Gastroesophageal sphincter (tissue), 4 donors: ENCODE results near the gene GLI3. TPM values are rescaled to one million over a fixed set of nuclear protein-coding genes. Genes with fewer than 3 reads are reported as not detected.

ENCODE experiments used
- ATAC-seq: fragments of 150-250 bp; one replicate; pipeline ENCODE4 v1.9.1; 2016; ENCODE audit warnings: mild to moderate bottlenecking, moderate library complexity
- H3K27ac ChIP-seq, 4 donors: fragments of 200-600 bp; sonication (generic) in 3 of 4; 1 replicate in 3 of 4; 2 replicates in 1 of 4; pipeline ENCODE4 v1.5.1; 2016 to 2019
- H3K27me3 ChIP-seq: fragments of 200-600 bp; sonication (generic); one replicate; pipeline ENCODE4 v1.5.1; 2019
- H3K36me3 ChIP-seq, 2 donors: fragments of 200-600 bp; sonication (generic); one replicate each; pipeline ENCODE4 v1.5.1; 2019; ENCODE audit warnings: control low read depth in 1 of 2
- H3K4me1 ChIP-seq, 3 donors: fragments of 200-600 bp; sonication (generic); 1 replicate in 2 of 3; 2 replicates in 1 of 3; pipeline ENCODE4 v1.5.1; 2016 to 2019; ENCODE audit warnings: control low read depth in 2 of 3
- H3K4me3 ChIP-seq, 2 donors: fragments of 200-600 bp; sonication (generic); one replicate each; pipeline ENCODE4 v1.5.1; 2019; ENCODE audit warnings: mild to moderate bottlenecking in 1 of 2, moderate library complexity in 1 of 2
- H3K9me3 ChIP-seq, 3 donors: fragments of 200-600 bp; sonication (generic); one replicate each; pipeline ENCODE4 v1.5.1; 2017 to 2019; ENCODE audit warnings: control low read depth in 2 of 3
- EP300 ChIP-seq: sonication (generic); formaldehyde crosslinking; IDR thresholded peaks from one replicate; pipeline ENCODE4 v1.6.1; 2017; ENCODE audit warnings: antibody characterized with exemption, mild to moderate bottlenecking
- POLR2A ChIP-seq, 2 donors: fragments of 450-650 bp; IDR thresholded peaks; one replicate each; pipeline ENCODE4 v1.6.1; 2017; ENCODE audit warnings: antibody characterized with exemption in 2 of 2, mild to moderate bottlenecking in 2 of 2, moderate library complexity in 1 of 2
- POLR2AphosphoS5 ChIP-seq: sonication (generic); formaldehyde crosslinking; IDR thresholded peaks from one replicate; pipeline ENCODE4 v1.6.1; 2017; ENCODE audit warnings: antibody characterized with exemption
- WGBS, 2 donors: methylation state at CpG; one replicate each; pipeline ENCODE4 v1.1.5; 2018; ENCODE audit warnings: low coverage in 1 of 2; 5-methylcytosine and 5-hydroxymethylcytosine counted together
- total RNA-seq, 4 donors: library from RNA; depleted of rRNA; stranded (reverse); fragments of >200 nt; gene quantifications; one replicate each; pipeline ENCODE4 v1.1.0, GENCODE V29; 2016
- TF ChIP-seq, protein P1 (sequence below), 4 experiments: fragments of 200-600 bp in 2 of 4; fragments of 450-650 bp in 2 of 4; sonication (generic) in 1 of 4; IDR thresholded peaks; one replicate each; pipeline ENCODE4 v1.5.1; 2017 to 2019; ENCODE audit warnings: antibody characterized with exemption in 4 of 4, mild to moderate bottlenecking in 2 of 4, moderate library complexity in 2 of 4

The GLI3 gene
- total RNA-seq, 4 donors from 2014 or later, result 7.3 to 18.2 (median 12.6) TPM

DNA sequence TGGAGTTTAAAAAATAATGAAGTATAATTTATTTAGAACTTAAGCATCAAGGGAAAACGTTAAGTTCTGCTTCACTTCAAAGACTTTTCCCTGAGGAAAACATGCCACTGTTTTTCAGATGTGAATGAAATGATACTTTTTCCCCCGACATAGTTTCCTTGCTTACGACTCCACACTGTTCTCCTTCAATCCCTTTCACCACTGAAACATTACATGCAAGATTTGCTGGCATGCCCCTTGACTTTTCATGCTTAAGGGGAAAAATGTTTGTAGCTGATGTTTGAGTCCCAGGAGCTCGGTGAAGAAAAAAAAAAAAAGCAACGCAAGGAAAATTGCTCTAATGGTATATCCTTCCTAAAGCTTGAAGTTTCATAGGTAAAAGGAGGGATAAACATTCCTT is 10.0 kb downstream of the GLI3 start:
- Histone ChIP-seq H3K27me3 (no peaks in the 10 kb centered on the region), H3K27ac (peak overlapping the region in 2 of 4 donors; percentile 24 to 41)

DNA sequence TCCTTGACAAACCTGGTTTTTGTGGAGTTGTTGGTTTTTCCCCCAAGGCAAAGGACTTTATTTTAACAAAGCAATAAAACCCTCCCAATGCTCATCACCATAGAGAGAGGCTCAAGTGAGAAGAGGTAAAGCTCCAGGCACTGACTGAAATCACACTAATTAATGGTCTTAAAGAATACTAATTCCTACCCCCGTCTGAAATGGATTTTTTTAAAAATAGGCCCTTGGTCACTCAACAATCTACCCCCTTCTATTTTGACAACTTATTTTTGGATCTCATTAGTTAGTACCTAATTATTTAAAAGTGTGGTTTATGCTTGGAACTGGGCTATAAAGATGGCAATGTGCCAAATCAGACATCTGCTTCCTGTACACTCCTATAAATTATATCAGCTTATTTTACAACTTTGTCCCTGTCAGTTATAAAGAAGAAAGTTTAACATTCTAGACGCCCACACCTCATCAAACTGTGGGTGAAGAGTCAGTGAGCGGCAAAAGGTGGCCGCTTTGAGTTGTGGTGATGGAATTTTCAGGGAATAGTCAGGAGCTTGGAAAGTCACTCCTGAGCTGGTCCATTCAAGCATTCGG is 10.6 kb downstream of the GLI3 start:
- WGBS, 2 donors, result 14 to 69% methylated on average over 2 to 5 of the region's 5 CpGs
- peak overlapping the region in 2 of 4 donors; percentile 24 to 41 for H3K27ac ChIP-seq
- no peaks in the 10 kb centered on the region for H3K9me3 ChIP-seq
- H3K27me3 ChIP-seq, result no peaks in the 10 kb centered on the region
- no peak overlapping the region for H3K4me3 ChIP-seq
- no peak for ATAC-seq
- TF ChIP-seq, protein P1, sequence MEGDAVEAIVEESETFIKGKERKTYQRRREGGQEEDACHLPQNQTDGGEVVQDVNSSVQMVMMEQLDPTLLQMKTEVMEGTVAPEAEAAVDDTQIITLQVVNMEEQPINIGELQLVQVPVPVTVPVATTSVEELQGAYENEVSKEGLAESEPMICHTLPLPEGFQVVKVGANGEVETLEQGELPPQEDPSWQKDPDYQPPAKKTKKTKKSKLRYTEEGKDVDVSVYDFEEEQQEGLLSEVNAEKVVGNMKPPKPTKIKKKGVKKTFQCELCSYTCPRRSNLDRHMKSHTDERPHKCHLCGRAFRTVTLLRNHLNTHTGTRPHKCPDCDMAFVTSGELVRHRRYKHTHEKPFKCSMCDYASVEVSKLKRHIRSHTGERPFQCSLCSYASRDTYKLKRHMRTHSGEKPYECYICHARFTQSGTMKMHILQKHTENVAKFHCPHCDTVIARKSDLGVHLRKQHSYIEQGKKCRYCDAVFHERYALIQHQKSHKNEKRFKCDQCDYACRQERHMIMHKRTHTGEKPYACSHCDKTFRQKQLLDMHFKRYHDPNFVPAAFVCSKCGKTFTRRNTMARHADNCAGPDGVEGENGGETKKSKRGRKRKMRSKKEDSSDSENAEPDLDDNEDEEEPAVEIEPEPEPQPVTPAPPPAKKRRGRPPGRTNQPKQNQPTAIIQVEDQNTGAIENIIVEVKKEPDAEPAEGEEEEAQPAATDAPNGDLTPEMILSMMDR (IDR thresholded peaks at IDR 0.05), result no peak
- TF ChIP-seq POLR2A (IDR thresholded peaks at IDR 0.05) (no peak), POLR2AphosphoS5 (no peak), EP300 (no peak)
- H3K4me1 ChIP-seq, result peaks cover 0 to 50% (median 7%) of the 10 kb centered on the region in 3 donors
- H3K36me3 ChIP-seq, result peaks cover 0 to 7% of the 10 kb centered on the region in 2 donors

More for the DNA sequence above, 10.0 kb downstream of the GLI3 start:
- Histone ChIP-seq H3K36me3 (peaks cover 0 to 2% of the 10 kb centered on the region in 2 donors), H3K9me3 (no peaks in the 10 kb centered on the region), H3K4me1 (peaks cover 0 to 56% (median 9%) of the 10 kb centered on the region in 3 donors), H3K4me3 (no peak overlapping the region)
- no peak for TF ChIP-seq POLR2AphosphoS5
- TF ChIP-seq, protein P1 (IDR thresholded peaks at IDR 0.05), result no peak
- TF ChIP-seq EP300, result no peak
- TF ChIP-seq POLR2A (IDR thresholded peaks at IDR 0.05), result no peak
- 25 to 79% methylated on average over 4 to 5 of the region's 5 CpGs for WGBS, 2 donors
- ATAC-seq, result no peak

DNA sequence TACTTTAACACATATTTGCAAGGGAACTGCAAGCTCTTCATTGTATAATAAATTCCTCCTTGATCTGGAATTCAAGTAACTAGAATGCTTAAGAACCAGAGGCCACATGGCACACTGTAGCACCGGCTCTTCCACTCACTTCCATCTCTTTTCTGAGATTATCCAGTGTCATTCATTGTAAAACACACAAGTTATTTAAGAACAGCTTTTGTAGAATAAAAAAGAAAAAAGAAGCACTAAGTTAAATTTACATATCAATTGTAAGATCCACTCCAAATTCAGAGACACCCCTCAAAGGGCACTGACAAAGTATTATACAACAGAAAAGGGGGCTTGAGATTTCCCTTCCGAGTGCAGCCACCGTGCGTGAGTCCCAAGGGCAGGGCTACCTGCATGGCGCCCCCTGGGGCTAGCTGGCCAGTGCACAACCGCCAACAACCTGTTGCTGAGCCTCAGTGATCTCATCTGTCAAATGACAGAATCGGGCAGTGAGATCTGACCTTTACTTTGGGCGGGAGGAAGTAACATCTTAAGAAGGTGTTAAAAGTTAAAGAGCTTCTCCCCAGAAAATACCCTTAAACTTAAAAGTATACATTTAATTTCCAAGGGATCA is 12.5 kb downstream of the GLI3 start:
- 80 to 85% methylated on average over 7 to 8 of the region's 8 CpGs for WGBS, 2 donors
- Histone ChIP-seq H3K36me3 (peaks cover 0 to 26% of the 10 kb centered on the region in 2 donors), H3K4me1 (peaks cover 0 to 51% (median 7%) of the 10 kb centered on the region in 3 donors), H3K4me3 (no peak overlapping the region), H3K27me3 (no peaks in the 10 kb centered on the region), H3K27ac (no peak overlapping the region), H3K9me3 (no peaks in the 10 kb centered on the region)
- TF ChIP-seq POLR2A (IDR thresholded peaks at IDR 0.05), result no peak
- TF ChIP-seq POLR2AphosphoS5, result no peak
- TF ChIP-seq EP300, result no peak
- TF ChIP-seq, protein P1 (IDR thresholded peaks at IDR 0.05), result no peak
- no peak for ATAC-seq

DNA sequence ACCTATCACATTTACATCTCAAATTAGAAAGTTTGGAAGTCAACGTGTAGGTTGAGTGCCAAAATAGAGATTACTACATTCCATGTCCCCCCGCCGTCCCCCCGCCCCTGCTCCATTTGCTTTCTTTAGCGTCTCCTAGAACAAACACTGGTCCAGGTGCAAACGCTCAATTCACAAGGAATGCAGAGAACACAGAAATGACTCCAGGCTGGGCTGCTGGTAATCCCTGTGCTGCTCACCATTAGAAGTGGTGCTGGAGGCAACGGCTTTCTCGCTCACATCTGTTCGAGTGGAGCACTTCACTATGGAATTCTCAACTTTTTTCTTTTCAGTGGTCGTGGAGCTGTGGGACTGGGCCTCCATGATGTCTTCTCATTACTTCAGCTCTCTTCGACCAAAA is 14.1 kb downstream of the GLI3 start:
- Histone ChIP-seq H3K27me3 (no peaks in the 10 kb centered on the region), H3K4me1 (peaks cover 0 to 47% (median 0%) of the 10 kb centered on the region in 3 donors), H3K9me3 (no peaks in the 10 kb centered on the region), H3K4me3 (no peak overlapping the region), H3K27ac (peak overlapping the region in 3 of 4 donors; percentile 18 to 35 (median 27)), H3K36me3 (peaks cover 0 to 26% of the 10 kb centered on the region in 2 donors)
- peak; percentile 60 for ATAC-seq
- WGBS, 2 donors, result 63 to 78% methylated on average over 5 to 6 of the region's 11 CpGs
- no peak for TF ChIP-seq EP300
- no peak for TF ChIP-seq POLR2A (IDR thresholded peaks at IDR 0.05)
- TF ChIP-seq POLR2AphosphoS5, result no peak
- TF ChIP-seq, protein P1 (IDR thresholded peaks at IDR 0.05), result no peak

DNA sequence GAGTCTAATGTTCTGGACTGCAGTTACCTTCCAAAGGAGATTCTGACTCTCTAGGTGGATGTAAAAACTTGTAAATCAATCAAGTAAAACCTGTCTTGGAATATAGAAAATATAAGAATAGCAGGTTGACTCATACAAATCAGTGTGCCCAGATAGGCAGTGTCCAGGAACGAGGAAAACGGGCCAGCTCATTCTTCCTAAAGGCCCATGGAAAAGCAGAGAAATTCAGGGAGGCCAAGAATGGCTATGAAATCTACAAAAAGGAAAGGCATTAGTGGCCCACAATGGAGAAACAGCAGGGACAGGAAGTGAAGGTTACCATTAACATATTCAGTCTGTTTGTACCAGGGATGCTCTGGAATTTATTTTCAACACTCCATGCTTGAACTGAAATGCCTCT is 14.9 kb downstream of the GLI3 start:
- Histone ChIP-seq H3K4me3 (no peak overlapping the region), H3K27me3 (no peaks in the 10 kb centered on the region), H3K36me3 (peaks cover 0 to 26% of the 10 kb centered on the region in 2 donors), H3K27ac (peak overlapping the region in 2 of 4 donors; percentile 18 to 35), H3K4me1 (peaks cover 0 to 40% (median 0%) of the 10 kb centered on the region in 3 donors), H3K9me3 (no peaks in the 10 kb centered on the region)
- ATAC-seq, result no peak
- 85 to 95% methylated on average over 2 of the region's 2 CpGs for WGBS, 2 donors
- TF ChIP-seq POLR2AphosphoS5, result no peak
- TF ChIP-seq POLR2A (IDR thresholded peaks at IDR 0.05), result no peak
- TF ChIP-seq, protein P1 (IDR thresholded peaks at IDR 0.05), result no peak
- TF ChIP-seq EP300, result no peak
